Ishikawa (cell line): ENCODE data around the gene DLAT.

ENCODE experiments used
- CEBPB ChIP-seq: IDR thresholded peaks from 2 replicates; pipeline ENCODE4 v1.6.1; 2012
- CREB1 ChIP-seq: IDR thresholded peaks from 2 replicates; pipeline ENCODE4 v1.6.1; 2012; ENCODE audit warnings: low read depth
- EGR1 ChIP-seq: IDR thresholded peaks from 2 replicates; pipeline ENCODE4 v1.6.1; 2012
- EP300 ChIP-seq: IDR thresholded peaks from 2 replicates; pipeline ENCODE4 v1.6.1; 2012; ENCODE audit warnings: borderline replicate concordance
- FOXM1 ChIP-seq: IDR thresholded peaks from 2 replicates; pipeline ENCODE4 v1.6.1; 2012; ENCODE audit warnings: low read depth, borderline replicate concordance
- MAX ChIP-seq: IDR thresholded peaks from 2 replicates; pipeline ENCODE4 v1.6.1; 2012
- NFIC ChIP-seq: IDR thresholded peaks from 2 replicates; pipeline ENCODE4 v1.6.1; 2012
- RAD21 ChIP-seq: IDR thresholded peaks from 2 replicates; pipeline ENCODE4 v1.6.1; 2012; ENCODE audit warnings: low read depth
- REST ChIP-seq: IDR thresholded peaks from 2 replicates; pipeline ENCODE4 v1.6.1; 2012; ENCODE audit warnings: low read depth, mild to moderate bottlenecking
- TAF1 ChIP-seq: IDR thresholded peaks from 2 replicates; pipeline ENCODE4 v1.6.1; 2012; ENCODE audit warnings: low read depth, mild to moderate bottlenecking
- TCF12 ChIP-seq: IDR thresholded peaks from 2 replicates; pipeline ENCODE4 v1.6.1; 2012; ENCODE audit warnings: low read depth
- USF1 ChIP-seq: IDR thresholded peaks from 2 replicates; pipeline ENCODE4 v1.6.1; 2012
- YY1 ChIP-seq: IDR thresholded peaks from 2 replicates; pipeline ENCODE4 v1.6.1; 2012; ENCODE audit warnings: low read depth
- ZBTB7A ChIP-seq: IDR thresholded peaks from 2 replicates; pipeline ENCODE4 v1.6.1; 2012; ENCODE audit warnings: low read depth

- no peak for TF ChIP-seq EGR1
- no peak for TF ChIP-seq FOXM1
- TF ChIP-seq NFIC = no peak
- TF ChIP-seq REST = no peak
- no peak for TF ChIP-seq MAX
- no peak for TF ChIP-seq RAD21
- no peak for TF ChIP-seq EP300
- TF ChIP-seq TAF1 = no peak
- no peak for TF ChIP-seq CEBPB
- no peak for TF ChIP-seq YY1
- TF ChIP-seq CREB1 = no peak
- TF ChIP-seq TCF12 = no peak
- no peak for TF ChIP-seq ZBTB7A
- TF ChIP-seq USF1 = no peak
Observed at GRCh38 chr11:111980062-111980461, 45.1 kb upstream of the DLAT start.
